HG03442 (cell line): ENCODE results near the gene UQCR10.
"Not testable (repeated sequence)": the region's sequence is repeated elsewhere in the genome, so short reads cannot be mapped to it uniquely, and the experiment has no call there.

ENCODE experiments used
- ATAC-seq: cut with Tn5 transposase; IDR thresholded peaks from one replicate; pipeline ENCODE4 v1.9.1; 2021; ENCODE audit warnings: mild to moderate bottlenecking, moderate library complexity; ENCODE audit not compliant: unreplicated experiment

Gene UQCR10

GRCh38 chr22:29737251-29738117, 29.7 kb upstream of the UQCR10 start:
- no peak for ATAC-seq

GRCh38 chr22:29738118-29738815, 28.9 kb upstream of the UQCR10 start:
- no peak for ATAC-seq

GRCh38 chr22:29739346-29739875, 27.8 kb upstream of the UQCR10 start:
- no peak for ATAC-seq

DNA sequence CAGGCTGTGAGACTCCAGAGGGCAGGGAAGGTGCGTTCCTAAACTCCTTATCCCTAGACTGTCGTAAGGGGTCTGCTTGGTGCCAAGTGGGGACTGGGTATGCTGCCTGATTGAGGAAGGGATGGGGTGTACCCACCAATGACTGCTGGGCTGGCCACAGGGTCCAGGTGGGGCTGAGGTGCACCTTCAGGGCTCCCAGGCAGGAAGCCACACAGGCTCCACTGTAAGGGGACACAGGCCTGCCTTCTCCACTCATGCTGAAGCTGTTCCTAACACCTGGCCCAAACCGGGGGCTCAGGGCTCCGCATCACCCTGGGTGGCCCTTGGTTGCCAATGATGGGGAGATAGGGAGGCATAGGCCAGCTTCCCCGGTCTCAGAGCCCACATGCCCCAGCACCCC, 27.0 kb upstream of the UQCR10 start:
- no peak for ATAC-seq

GRCh38 chr22:29741926-29742325, 25.2 kb upstream of the UQCR10 start:
- no peak for ATAC-seq

DNA sequence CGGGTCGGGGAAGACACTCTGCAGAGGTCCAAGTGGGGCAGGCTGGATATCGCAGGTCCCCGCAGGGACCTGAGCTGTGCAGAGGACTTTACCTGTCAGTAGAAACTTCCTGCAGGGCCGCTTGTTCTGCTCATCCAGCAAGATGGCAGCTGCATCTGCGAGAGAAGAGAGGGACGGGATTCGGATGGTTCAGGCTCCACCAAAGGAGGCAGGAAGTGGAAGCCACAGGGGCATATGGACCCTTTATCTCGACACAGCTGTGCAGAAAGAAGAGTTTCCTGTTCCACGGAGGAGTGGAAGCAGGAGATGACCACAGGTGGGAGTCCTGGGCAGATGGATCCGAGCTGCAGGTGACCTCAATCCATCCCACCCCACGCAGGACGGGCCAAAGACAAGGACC, 24.8 kb upstream of the UQCR10 start:
- no peak for ATAC-seq

- ATAC-seq = no peak
Measured at GRCh38 chr22:29744902-29745301, 22.3 kb upstream of the UQCR10 start.

- no peak for ATAC-seq
Measured at GRCh38 chr22:29747832-29748231, 19.3 kb upstream of the UQCR10 start.

DNA sequence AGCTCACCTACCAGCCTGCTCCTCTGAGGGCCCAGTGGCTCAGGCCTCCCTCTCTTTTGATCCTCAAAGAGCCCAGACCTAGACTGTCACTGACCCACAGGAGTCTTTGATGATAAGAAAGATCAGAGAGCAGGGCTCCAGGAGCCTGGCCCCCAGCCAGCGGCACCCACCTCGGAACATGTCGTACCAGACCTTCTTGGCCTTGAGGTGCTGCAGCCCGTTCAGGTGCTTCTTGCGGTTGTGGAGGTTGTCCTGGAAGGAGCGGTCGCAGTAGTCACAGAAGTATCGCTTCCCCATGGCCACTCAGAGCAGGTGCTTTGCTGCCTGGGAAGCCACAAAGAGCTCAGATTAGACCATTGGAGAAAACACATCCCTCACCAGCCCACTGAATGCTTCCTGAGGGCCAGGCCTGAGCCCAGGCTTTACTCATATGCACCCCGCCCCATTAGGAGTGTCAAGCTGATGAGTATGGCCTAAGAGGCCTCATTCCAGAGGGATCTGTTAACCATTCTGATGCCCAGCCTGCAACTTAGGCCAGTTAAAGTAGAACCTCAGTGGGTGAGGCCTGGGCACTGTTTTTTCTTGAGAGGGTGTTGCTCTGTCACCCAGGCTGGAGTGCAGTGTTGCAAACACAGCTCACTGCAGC, 18.8 kb upstream of the UQCR10 start:
- ATAC-seq = no peak

DNA sequence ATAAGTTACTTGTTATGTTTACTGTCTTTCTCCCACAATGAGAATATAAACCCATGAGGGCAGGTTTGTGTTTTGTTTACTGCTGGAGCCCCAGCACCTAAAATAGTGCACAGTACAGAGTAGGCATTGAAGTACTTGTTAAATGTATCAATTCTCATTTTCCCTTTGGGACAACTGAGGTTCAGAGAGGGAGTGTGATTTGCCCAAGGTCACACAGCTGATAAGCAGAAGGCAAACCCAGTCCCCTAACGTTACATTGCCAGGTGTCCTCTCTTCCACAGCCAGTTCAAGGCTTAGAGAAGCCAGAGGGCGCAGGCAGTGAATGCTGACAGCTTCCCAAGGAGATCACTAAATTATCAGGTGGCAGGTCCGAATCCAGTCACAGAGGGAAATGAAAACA, 17.1 kb upstream of the UQCR10 start:
- no peak for ATAC-seq

DNA sequence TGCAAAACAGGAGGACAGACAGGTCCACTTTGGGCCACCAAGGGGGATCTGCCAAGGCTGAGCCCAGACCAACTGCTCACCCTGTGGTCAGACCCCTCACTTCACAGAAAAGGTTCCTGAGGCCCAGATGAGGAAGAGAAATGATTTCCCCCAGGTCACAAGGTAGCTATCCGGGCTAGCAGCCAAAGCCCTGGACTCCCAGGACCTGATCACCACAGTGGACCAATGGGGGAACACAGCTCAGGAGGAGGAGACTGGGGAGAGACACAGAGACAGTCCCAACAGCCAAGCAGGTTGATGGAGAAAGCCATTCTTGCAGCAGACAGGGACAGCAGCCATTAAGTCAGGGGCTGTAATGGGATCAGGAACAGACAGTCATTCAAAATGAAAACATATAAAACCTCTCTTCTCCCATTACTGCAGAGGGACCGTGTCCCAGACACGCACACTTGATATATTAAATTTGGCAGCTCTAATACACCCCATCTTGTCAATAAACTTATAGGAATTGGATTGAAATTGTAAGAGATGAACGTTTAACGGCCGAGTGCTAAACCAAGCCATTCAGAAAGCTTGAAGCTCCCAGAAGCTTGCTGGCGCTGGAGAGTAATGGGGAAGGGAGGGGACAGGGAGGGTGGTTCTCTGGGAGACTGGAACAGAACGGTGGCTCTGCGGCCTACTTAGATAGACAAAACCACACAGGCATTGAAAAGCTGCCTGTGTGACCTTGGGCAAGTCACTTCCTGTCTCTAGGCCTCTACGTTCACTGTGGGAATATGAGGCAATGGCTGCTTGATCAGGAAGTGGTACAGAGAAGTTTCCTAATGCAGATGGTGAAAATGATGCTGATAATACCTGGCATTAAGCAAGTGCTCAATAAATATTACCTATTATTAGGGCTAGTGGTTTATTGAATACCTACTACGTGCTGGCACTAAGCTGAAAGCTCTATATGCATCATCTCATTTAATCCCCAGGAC, 16.3 kb upstream of the UQCR10 start:
- ATAC-seq = no peak

GRCh38 chr22:29751669-29752068, 15.5 kb upstream of the UQCR10 start:
- ATAC-seq = no peak

DNA sequence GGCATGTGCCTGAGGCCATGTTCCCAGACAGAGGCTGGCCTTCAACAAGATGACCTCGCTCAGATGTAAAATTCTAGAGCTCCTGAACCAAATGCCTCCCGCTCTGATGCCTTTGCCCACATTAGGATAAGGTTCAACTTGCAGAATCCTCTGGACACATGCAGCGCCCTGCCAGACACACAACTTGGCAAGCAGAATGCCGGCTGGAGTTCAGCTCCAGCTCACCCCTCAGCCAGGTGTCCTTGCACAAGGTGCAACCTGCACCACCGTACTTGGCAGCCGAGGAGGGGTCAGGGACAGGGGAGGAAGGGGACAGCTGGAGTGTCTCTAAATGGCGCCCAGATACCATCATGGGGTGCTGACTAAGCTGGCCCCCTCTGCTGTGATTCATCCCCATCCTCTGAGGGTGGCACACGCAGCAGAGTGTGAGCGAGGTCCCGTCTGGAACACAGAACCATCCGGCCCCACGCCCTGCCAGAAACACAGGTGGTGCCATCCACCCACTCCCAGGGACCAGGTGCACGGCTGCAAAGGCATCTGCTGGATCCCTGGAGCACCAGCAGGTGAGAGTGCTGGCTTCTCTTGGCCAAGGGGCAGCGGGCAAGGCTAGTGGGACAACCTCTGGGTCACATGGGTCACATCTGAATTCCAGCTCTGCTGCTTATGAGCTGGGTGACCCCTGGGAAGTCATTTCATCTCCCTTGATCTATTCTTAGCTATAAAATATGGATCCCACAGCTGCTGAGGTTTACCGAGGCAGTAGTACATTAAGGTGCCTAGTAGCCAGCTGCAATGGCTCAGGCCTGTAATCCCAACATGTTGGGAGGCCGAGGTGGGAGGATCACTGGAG, 13.1 kb upstream of the UQCR10 start:
- no peak for ATAC-seq

DNA sequence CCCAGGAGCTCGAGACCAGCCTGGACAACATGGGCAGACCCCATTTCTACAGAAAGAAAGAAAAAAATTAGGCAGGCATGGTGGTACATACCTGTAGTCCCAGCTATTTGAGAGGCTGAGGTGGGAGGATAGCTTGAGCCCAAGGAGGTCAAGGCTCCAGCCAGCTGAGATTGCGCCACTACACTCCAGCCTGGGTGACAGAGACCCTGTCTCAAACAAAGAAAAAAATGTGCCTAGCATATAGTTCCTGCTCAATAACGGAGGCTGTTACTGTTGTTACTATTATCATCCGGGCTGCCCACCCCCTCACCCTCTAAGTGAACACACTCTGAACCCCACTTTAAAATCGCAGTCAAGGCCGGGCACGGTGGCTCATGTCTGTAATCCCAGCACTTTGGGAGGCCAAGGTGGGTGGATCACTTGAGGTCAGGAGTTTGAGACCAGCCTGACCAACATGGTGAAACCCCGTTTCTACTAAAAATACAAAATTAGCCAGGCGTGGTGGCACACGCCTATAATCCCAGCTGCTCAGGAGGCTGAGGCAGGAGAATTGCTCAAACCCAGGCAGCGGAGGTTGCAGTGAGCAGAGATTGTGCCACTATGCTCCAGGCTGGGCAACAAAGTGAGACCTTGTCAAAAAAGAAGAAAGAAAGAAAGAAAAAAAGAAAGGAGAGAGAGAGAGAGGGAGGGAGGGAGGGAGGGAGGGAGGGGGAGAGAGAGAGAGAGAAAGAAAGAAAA, 12.3 kb upstream of the UQCR10 start:
- not testable (repeated sequence) for ATAC-seq

GRCh38 chr22:29755889-29756288, 11.3 kb upstream of the UQCR10 start:
- no peak for ATAC-seq

DNA sequence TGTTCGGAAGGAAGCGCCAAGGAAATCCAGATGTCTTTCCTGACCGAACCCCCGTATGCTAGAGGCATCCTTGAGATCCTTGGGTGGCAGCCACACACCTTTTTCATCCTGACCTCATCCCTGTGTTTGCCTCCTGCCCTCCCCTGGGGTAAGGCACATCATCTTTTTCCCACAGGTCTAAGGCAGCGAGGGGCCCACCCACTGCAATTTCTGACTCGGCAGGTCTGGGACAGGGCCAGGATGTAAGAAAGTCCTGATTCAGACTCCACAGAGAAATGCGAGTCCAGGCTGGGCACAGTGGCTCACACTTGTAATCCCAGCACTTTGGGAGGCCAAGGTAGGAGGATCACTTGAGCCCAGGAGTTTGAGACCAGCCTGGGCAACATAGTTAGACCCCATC, 10.8 kb upstream of the UQCR10 start:
- ATAC-seq = no peak

DNA sequence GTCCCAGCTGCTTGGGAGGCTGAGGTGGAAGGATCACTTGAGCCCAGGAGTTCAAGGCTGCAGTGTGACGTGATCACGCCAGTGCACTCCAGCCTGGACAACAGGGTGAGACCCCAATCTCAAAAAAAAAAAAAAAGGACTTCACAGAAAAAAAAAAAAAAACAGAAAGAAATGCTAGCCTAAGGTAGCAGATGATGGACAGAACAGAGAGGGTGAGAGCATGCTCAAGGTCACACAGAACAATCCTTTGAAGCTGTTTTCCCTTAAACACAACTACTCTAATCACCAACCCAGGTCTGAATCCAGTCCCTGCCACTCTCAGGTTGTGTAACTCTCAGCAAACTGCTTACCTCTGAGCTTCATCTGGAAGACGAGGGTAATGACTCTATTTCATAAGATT, 10.1 kb upstream of the UQCR10 start:
- ATAC-seq = no peak

- no peak for ATAC-seq
Measured at GRCh38 chr22:29758068-29758622, 9.0 kb upstream of the UQCR10 start.

GRCh38 chr22:29758959-29759358, 8.2 kb upstream of the UQCR10 start:
- no peak for ATAC-seq
